Choroid plexus epithelial cell (primary cell): ENCODE measurements around the gene SGCD.

ENCODE experiments used
- DNase-seq: peaks from one replicate; pipeline ENCODE4 v3.0.0-alpha.2; 2010; ENCODE audit warnings: low read depth
- H3K4me3 ChIP-seq: 2 replicates; pipeline ENCODE4 v1.5.1; 2011; ENCODE audit warnings: low read depth, mild to moderate bottlenecking, control low read depth, low read length, moderate library complexity
- CTCF ChIP-seq: conservative IDR thresholded peaks from 2 replicates; pipeline ENCODE4 v1.5.1; 2011; ENCODE audit warnings: low read depth, mild to moderate bottlenecking, control low read depth, inconsistent platforms, low read length, moderate library complexity

The SGCD gene

GRCh38 chr5:156496291-156496690, 169.3 kb downstream of the SGCD start:
- H3K4me3 ChIP-seq, result no peak overlapping the region
- no peak for TF ChIP-seq CTCF
- no peak for DNase-seq

GRCh38 chr5:156497804-156498208, 170.8 kb downstream of the SGCD start:
- no peak overlapping the region for H3K4me3 ChIP-seq
- no peak for TF ChIP-seq CTCF

GRCh38 chr5:156498226-156498980, 171.4 kb downstream of the SGCD start:
- DNase-seq, result no peak

More at GRCh38 chr5:156497804-156498208, 170.8 kb downstream of the SGCD start:
- DNase-seq, result no peak

GRCh38 chr5:156500755-156501154, 173.8 kb downstream of the SGCD start:
- H3K4me3 ChIP-seq, result no peak overlapping the region
- no peak for TF ChIP-seq CTCF
- DNase-seq, result no peak

More at GRCh38 chr5:156498226-156498980, 171.4 kb downstream of the SGCD start:
- H3K4me3 ChIP-seq, result no peak overlapping the region
- no peak for TF ChIP-seq CTCF

GRCh38 chr5:156505101-156505500, 178.1 kb downstream of the SGCD start:
- TF ChIP-seq CTCF, result no peak

GRCh38 chr5:156513123-156513815, 186.3 kb downstream of the SGCD start:
- H3K4me3 ChIP-seq, result no peak overlapping the region
- TF ChIP-seq CTCF, result no peak
- no peak for DNase-seq

More at GRCh38 chr5:156505101-156505500, 178.1 kb downstream of the SGCD start:
- DNase-seq, result no peak
- no peak overlapping the region for H3K4me3 ChIP-seq
